HEK293 (cell line): ENCODE results near the gene EFCAB8.

Source experiments
- CTCF ChIA-PET: fragments of 350-600 bp; formaldehyde crosslinking; extraction: SDS; loops from one replicate; lab custom pipeline; 2021; ENCODE audit warnings: antibody characterized with exemption; lab: Yijun Ruan, JAX
- POLR2A ChIA-PET: fragments of 300-600 bp; formaldehyde crosslinking; extraction: SDS; loops from one replicate; lab custom pipeline; 2020; ENCODE audit warnings: antibody characterized with exemption, inconsistent platforms; lab: Yijun Ruan, JAX
- H3K27ac ChIP-seq: fragments of 200-500 bp; sonication (Bioruptor generic); 2 replicates; pipeline ENCODE4 v1.5.1; 2014; ENCODE audit warnings: low read depth, low read length, control low read depth, inconsistent platforms; ENCODE audit errors: extremely low read depth
- H3K36me3 ChIP-seq, 2 experiments: fragments of 200-500 bp in 1 of 2; sonication (Bioruptor generic) in 1 of 2; 1 replicate in 1 of 2; 2 replicates in 1 of 2; pipeline ENCODE4 v1.5.1; 2014 to 2017; ENCODE audit warnings: inconsistent platforms in 2 of 2, low read length in 2 of 2; ENCODE audit not compliant: control insufficient read depth in 2 of 2, insufficient read depth in 1 of 2
- H3K4me1 ChIP-seq: fragments of 200-500 bp; sonication (Bioruptor generic); 2 replicates; pipeline ENCODE4 v1.5.1; 2014; ENCODE audit warnings: mild to moderate bottlenecking, low read length, inconsistent platforms; ENCODE audit not compliant: control insufficient read depth, insufficient read depth
- H3K4me3 ChIP-seq: 2 replicates; pipeline ENCODE4 v1.5.1; 2011; ENCODE audit warnings: low read depth, mild to moderate bottlenecking, control low read depth, low read length, moderate library complexity
- H3K9me3 ChIP-seq: fragments of 200-500 bp; sonication (Bioruptor generic); 2 replicates; pipeline ENCODE4 v1.5.1; 2014; ENCODE audit warnings: low read depth, low read length, inconsistent platforms; ENCODE audit not compliant: control insufficient read depth, insufficient read depth
- BCL11A ChIP-seq: fragments of 450-650 bp; formaldehyde crosslinking; IDR thresholded peaks from 2 replicates; pipeline ENCODE4 v1.5.1; 2016; ENCODE audit warnings: low read depth, missing biosample characterization, missing genetic modification characterization
- BCL11B ChIP-seq: fragments of 450-650 bp; formaldehyde crosslinking; IDR thresholded peaks from 2 replicates; pipeline ENCODE4 v1.5.1; 2016; ENCODE audit warnings: low read depth, missing biosample characterization, missing genetic modification characterization
- EGR2 ChIP-seq: fragments of 450-650 bp; formaldehyde crosslinking; IDR thresholded peaks from 2 replicates; pipeline ENCODE4 v1.5.1; 2016; ENCODE audit warnings: low read depth, missing biosample characterization, missing genetic modification characterization
- HOXD13 ChIP-seq: sonication (generic); formaldehyde crosslinking; IDR thresholded peaks from 2 replicates; pipeline ENCODE4 v1.8.0; 2022; ENCODE audit warnings: missing genetic modification reagents, borderline replicate concordance
- KLF8 ChIP-seq: fragments of 450-650 bp; formaldehyde crosslinking; IDR thresholded peaks from 2 replicates; pipeline ENCODE4 v1.5.1; 2016; ENCODE audit warnings: missing biosample characterization, missing genetic modification characterization
- ZBTB17 ChIP-seq: fragments of 450-650 bp; formaldehyde crosslinking; IDR thresholded peaks from 2 replicates; pipeline ENCODE4 v1.5.1; 2016; ENCODE audit warnings: missing biosample characterization, missing genetic modification characterization
- ZBTB7A ChIP-seq: fragments of 450-650 bp; formaldehyde crosslinking; IDR thresholded peaks from 2 replicates; pipeline ENCODE4 v1.5.1; 2016; ENCODE audit warnings: low read depth, missing biosample characterization, missing genetic modification characterization
- ZBTB8A ChIP-seq: fragments of 450-650 bp; formaldehyde crosslinking; IDR thresholded peaks from 2 replicates; pipeline ENCODE4 v1.5.1; 2016; ENCODE audit warnings: missing biosample characterization, missing genetic modification characterization
- ZFHX2 ChIP-seq: fragments of 450-650 bp; formaldehyde crosslinking; conservative IDR thresholded peaks from 2 replicates; pipeline ENCODE4 v1.5.1; 2016; ENCODE audit warnings: missing biosample characterization, missing genetic modification characterization
- ZFP69B ChIP-seq: fragments of 450-650 bp; formaldehyde crosslinking; IDR thresholded peaks from 2 replicates; pipeline ENCODE4 v1.5.1; 2016; ENCODE audit warnings: missing biosample characterization, missing genetic modification characterization
- ZIC2 ChIP-seq: fragments of 450-650 bp; formaldehyde crosslinking; IDR thresholded peaks from 2 replicates; pipeline ENCODE4 v1.5.1; 2016; ENCODE audit warnings: missing biosample characterization, missing genetic modification characterization
- ZNF2 ChIP-seq: fragments of 450-650 bp; formaldehyde crosslinking; IDR thresholded peaks from 2 replicates; pipeline ENCODE4 v1.5.1; 2016; ENCODE audit warnings: missing biosample characterization, missing genetic modification characterization
- ZNF214 ChIP-seq: fragments of 450-650 bp; formaldehyde crosslinking; IDR thresholded peaks from 2 replicates; pipeline ENCODE4 v1.5.1; 2017; ENCODE audit warnings: missing biosample characterization, mild to moderate bottlenecking, missing genetic modification characterization, borderline replicate concordance
- ZNF223 ChIP-seq: fragments of 450-650 bp; formaldehyde crosslinking; IDR thresholded peaks from 2 replicates; pipeline ENCODE4 v1.5.1; 2016; ENCODE audit warnings: missing biosample characterization, missing genetic modification characterization
- ZNF239 ChIP-seq: fragments of 450-650 bp; formaldehyde crosslinking; IDR thresholded peaks from 2 replicates; pipeline ENCODE4 v1.5.1; 2016; ENCODE audit warnings: missing biosample characterization, missing genetic modification characterization
- ZNF266 ChIP-seq: fragments of 450-650 bp; formaldehyde crosslinking; IDR thresholded peaks from 2 replicates; pipeline ENCODE4 v1.5.1; 2016; ENCODE audit warnings: missing biosample characterization, missing genetic modification characterization, low read depth
- ZNF391 ChIP-seq: fragments of 450-650 bp; formaldehyde crosslinking; IDR thresholded peaks from 2 replicates; pipeline ENCODE4 v1.5.1; 2016; ENCODE audit warnings: low read depth, missing biosample characterization, missing genetic modification characterization, borderline replicate concordance
- ZNF521 ChIP-seq: fragments of 450-650 bp; formaldehyde crosslinking; IDR thresholded peaks from 2 replicates; pipeline ENCODE4 v1.5.1; 2017; ENCODE audit warnings: missing biosample characterization, mild to moderate bottlenecking, missing genetic modification characterization
- ZNF558 ChIP-seq: fragments of 450-650 bp; formaldehyde crosslinking; IDR thresholded peaks from 2 replicates; pipeline ENCODE4 v1.5.1; 2016; ENCODE audit warnings: missing biosample characterization, missing genetic modification characterization
- ZNF610 ChIP-seq: fragments of 450-650 bp; formaldehyde crosslinking; IDR thresholded peaks from 2 replicates; pipeline ENCODE4 v1.5.1; 2016; ENCODE audit warnings: missing biosample characterization, missing genetic modification characterization, borderline replicate concordance
- ZNF626 ChIP-seq: fragments of 450-650 bp; sonication (Bioruptor Pico); formaldehyde crosslinking; IDR thresholded peaks from 2 replicates; pipeline ENCODE4 v1.5.1; 2018; ENCODE audit warnings: missing biosample characterization, missing genetic modification characterization, inconsistent platforms
- TF ChIP-seq, protein P1 (sequence below): fragments of 450-650 bp; formaldehyde crosslinking; IDR thresholded peaks from 2 replicates; pipeline ENCODE4 v1.5.1; 2016; ENCODE audit warnings: missing biosample characterization, missing genetic modification characterization
- TF ChIP-seq, protein P2 (sequence below): fragments of 450-650 bp; formaldehyde crosslinking; IDR thresholded peaks from 2 replicates; pipeline ENCODE4 v1.5.1; 2016; ENCODE audit warnings: missing biosample characterization, missing genetic modification characterization

EFCAB8 gene

GRCh38 chr20:32967961-32968457, 109.3 kb downstream of the EFCAB8 start:
- no peaks in the 10 kb centered on the region for H3K4me1 ChIP-seq
- no peaks in the 10 kb centered on the region for H3K36me3 ChIP-seq
- ChIA-PET CTCF (interaction anchor here (0.6 kb wide), 1 partner anchor 11 kb away, joined by 3 read pairs; no protein-coding TSS in a partner anchor), POLR2A (no interaction called here)
- H3K27ac ChIP-seq: no peak overlapping the region
- no peaks in the 10 kb centered on the region for H3K9me3 ChIP-seq
- no peak overlapping the region for H3K4me3 ChIP-seq
- no peak for TF ChIP-seq ZBTB8A (tag by site-specific recombination)
- TF ChIP-seq KLF8: no peak
- TF ChIP-seq ZNF391 (tag by site-specific recombination): no peak
- TF ChIP-seq ZIC2 (tag by site-specific recombination): no peak
- TF ChIP-seq ZBTB7A (tag by site-specific recombination): no peak
- no peak for TF ChIP-seq ZNF214 (tag by site-specific recombination)
- TF ChIP-seq ZNF2 (tag by site-specific recombination): no peak
- no peak for TF ChIP-seq HOXD13 (CRISPR knock-in tag)
- TF ChIP-seq ZNF239 (tag by site-specific recombination): no peak
- TF ChIP-seq, protein P1, sequence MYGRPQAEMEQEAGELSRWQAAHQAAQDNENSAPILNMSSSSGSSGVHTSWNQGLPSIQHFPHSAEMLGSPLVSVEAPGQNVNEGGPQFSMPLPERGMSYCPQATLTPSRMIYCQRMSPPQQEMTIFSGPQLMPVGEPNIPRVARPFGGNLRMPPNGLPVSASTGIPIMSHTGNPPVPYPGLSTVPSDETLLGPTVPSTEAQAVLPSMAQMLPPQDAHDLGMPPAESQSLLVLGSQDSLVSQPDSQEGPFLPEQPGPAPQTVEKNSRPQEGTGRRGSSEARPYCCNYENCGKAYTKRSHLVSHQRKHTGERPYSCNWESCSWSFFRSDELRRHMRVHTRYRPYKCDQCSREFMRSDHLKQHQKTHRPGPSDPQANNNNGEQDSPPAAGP (tag by site-specific recombination): no peak
- TF ChIP-seq, protein P2, sequence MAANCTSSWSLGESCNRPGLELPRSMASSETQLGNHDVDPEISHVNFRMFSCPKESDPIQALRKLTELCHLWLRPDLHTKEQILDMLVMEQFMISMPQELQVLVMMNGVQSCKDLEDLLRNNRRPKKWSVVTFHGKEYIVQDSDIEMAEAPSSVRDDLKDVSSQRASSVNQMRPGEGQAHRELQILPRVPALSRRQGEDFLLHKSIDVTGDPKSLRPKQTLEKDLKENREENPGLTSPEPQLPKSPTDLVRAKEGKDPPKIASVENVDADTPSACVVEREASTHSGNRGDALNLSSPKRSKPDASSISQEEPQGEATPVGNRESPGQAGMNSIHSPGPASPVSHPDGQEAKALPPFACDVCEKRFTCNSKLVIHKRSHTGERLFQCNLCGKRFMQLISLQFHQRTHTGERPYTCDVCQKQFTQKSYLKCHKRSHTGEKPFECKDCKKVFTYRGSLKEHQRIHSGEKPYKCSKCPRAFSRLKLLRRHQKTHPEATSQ (tag by site-specific recombination): no peak
- no peak for TF ChIP-seq ZNF610 (tag by site-specific recombination)
- TF ChIP-seq ZNF521: no peak
- no peak for TF ChIP-seq ZFP69B (tag by site-specific recombination)

- ChIA-PET POLR2A (no interaction called here), CTCF (interaction anchor here (0.6 kb wide), 1 partner anchor 11 kb away, joined by 3 read pairs; no protein-coding TSS in a partner anchor)
- Histone ChIP-seq H3K36me3 (no peaks in the 10 kb centered on the region), H3K27ac (no peak overlapping the region), H3K9me3 (no peaks in the 10 kb centered on the region), H3K4me1 (no peaks in the 10 kb centered on the region), H3K4me3 (no peak overlapping the region)
- TF ChIP-seq ZFHX2 (tag by site-specific recombination): peak; percentile 49
- TF ChIP-seq EGR2 (tag by site-specific recombination): peak; percentile 50; the same call in 1 of the 2 replicates
- TF ChIP-seq BCL11B: no peak
These were observed 109.9 kb downstream of the EFCAB8 start for GRCh38 chr20:32968478-32969241.

GRCh38 chr20:32969356-32970114, 110.8 kb downstream of the EFCAB8 start:
- ChIA-PET POLR2A (no interaction called here), CTCF (no interaction called here)
- no peaks in the 10 kb centered on the region for H3K9me3 ChIP-seq

More at GRCh38 chr20:32969356-32970114, 110.8 kb downstream of the EFCAB8 start:
- H3K27ac ChIP-seq: no peak overlapping the region
- H3K36me3 ChIP-seq: no peaks in the 10 kb centered on the region
- no peaks in the 10 kb centered on the region for H3K4me1 ChIP-seq
- no peak for TF ChIP-seq ZNF626
- peak; percentile 14; the same call in 1 of the 2 replicates for TF ChIP-seq ZBTB17 (tag by site-specific recombination)
- no peak for TF ChIP-seq BCL11A (tag by site-specific recombination)
- no peak for TF ChIP-seq ZNF223 (tag by site-specific recombination)
- no peak for TF ChIP-seq ZNF266 (tag by site-specific recombination)
- no peak for TF ChIP-seq ZNF558 (tag by site-specific recombination)
- TF ChIP-seq, all 188 proteins: peak for 1
- no peak overlapping the region for H3K4me3 ChIP-seq
